Dendritic cell treated with granulocyte-macrophage colony-stimulating factor and Interleukin-4, amounts not matched to agents 40 ng/mL and 50 ng/mL, for 4 days (primary cell): ENCODE data around the gene ECM2.

ENCODE experiments used
- H3K27ac Mint-ChIP-seq: one replicate; pipeline ENCODE4 v1.8.0; 2022; ENCODE audit warnings: mild to moderate bottlenecking, mixed read lengths
- H3K27me3 Mint-ChIP-seq: one replicate; pipeline ENCODE4 v1.8.0; 2022; ENCODE audit warnings: mild to moderate bottlenecking, mixed read lengths
- H3K36me3 Mint-ChIP-seq: one replicate; pipeline ENCODE4 v1.8.0; 2022; ENCODE audit warnings: low read depth, mixed read lengths
- H3K4me1 Mint-ChIP-seq: one replicate; pipeline ENCODE4 v1.8.0; 2022; ENCODE audit warnings: low read depth, mixed read lengths
- H3K4me3 Mint-ChIP-seq: one replicate; pipeline ENCODE4 v1.8.0; 2022; ENCODE audit warnings: mild to moderate bottlenecking, moderate library complexity, mixed read lengths
- H3K9me3 Mint-ChIP-seq: one replicate; pipeline ENCODE4 v1.8.0; 2022; ENCODE audit warnings: mixed read lengths
- intact Hi-C: fragments of 100-400 bp; cut with micrococcal nuclease; formaldehyde crosslinking; loops from one replicate; pipeline ENCODE4 v1.15.0; 2022

Gene ECM2

DNA sequence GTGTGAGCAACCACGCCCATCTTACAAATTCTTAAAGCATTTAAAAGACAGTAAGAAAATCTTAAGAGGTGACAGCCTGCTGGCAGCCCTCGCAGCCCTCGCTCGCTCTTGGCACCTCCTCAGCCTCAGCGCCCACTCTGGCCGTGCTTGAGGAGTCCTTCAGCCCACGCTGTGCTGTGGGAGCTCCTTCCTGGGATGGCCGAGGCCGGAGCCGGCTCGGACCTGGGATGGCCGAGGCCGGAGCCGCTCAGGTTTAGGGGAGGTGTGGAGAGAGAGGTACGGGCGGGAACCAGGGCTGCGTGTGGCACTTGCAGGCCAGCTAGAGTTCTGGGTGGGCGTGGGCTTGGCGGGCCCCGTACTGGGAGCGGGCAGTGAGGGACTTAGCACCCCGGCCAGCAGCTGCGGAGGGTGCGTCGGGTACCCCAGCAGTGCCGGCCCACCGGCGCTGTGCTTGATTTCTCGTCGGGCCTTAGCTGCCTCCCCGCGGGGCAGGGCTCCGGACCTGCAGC is 9.3 kb upstream of the ECM2 start:
- Mint-ChIP-seq H3K27ac (no peak overlapping the region), H3K27me3 (no peaks in the 10 kb centered on the region), H3K4me1 (peaks cover 6% of the 10 kb centered on the region), H3K9me3 (no peaks in the 10 kb centered on the region), H3K36me3 (no peaks in the 10 kb centered on the region), H3K4me3 (no peak overlapping the region)
- intact Hi-C loops = no loop called here

DNA sequence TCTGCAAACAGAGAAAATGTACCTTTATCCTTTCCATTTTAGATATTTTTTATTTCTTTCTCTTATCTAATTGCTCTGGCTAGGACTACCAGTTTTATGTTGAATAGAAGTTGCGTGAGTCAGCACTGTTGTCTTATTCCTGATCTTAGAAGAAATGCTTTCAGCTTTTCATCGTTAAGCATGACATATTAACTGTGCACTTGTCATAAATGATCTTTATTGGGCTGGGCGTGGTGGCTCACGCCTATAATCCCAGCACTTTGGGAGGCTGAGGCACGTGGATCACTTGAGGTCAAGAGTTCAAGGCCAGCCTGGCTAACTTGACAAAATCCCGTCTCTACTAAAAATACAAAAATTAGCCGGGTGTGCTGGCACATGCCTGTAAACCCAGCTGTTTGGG is 8.2 kb upstream of the ECM2 start:
- H3K4me3 Mint-ChIP-seq = no peak overlapping the region
- no peaks in the 10 kb centered on the region for H3K36me3 Mint-ChIP-seq
- H3K27ac Mint-ChIP-seq = no peak overlapping the region
- intact Hi-C loops = no loop called here
- no peaks in the 10 kb centered on the region for H3K9me3 Mint-ChIP-seq
- H3K4me1 Mint-ChIP-seq = peaks cover 6% of the 10 kb centered on the region
- no peaks in the 10 kb centered on the region for H3K27me3 Mint-ChIP-seq

DNA sequence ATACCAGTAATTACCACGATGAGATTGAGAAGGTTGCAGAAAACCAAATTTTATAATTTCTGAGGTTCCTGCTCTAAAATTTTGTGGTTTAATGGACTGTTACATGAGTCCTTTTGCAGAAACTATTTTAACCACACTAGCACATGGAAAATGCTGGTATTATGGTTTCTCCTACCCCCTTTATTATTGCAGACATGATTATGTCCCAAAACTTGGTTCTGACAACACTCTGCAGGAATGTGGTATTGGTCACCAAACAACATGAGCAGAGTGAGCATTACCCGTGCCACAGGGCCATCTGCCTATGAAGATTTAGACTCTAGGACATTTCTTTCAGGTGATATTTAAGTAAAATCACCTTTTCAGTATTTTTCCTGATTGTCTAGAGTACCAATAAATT is 2.8 kb upstream of the ECM2 start:
- Mint-ChIP-seq H3K4me1 (peaks cover 38% of the 10 kb centered on the region), H3K27me3 (no peaks in the 10 kb centered on the region), H3K36me3 (no peaks in the 10 kb centered on the region), H3K4me3 (no peak overlapping the region), H3K27ac (no peak overlapping the region), H3K9me3 (no peaks in the 10 kb centered on the region)
- intact Hi-C loops = no loop called here

DNA sequence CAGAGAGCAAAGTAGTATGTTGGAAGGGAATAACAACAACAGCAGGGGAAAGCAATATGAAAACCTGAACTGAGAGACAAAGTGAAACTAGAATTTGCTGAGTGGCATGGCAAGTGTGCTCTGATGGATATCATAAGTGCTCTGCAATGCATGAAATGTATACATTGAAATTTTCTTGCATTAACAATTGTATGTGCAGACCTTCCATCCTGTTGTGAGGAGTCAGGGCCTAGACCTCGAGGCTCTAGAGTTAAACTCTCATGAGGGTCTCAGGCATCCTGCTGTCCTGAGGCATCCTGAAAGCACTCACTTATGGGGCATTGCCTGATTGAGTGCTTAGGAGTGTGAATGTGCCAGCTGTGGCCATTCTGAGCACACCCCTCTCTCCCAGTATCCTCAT is 1.1 kb downstream of the ECM2 start:
- Mint-ChIP-seq H3K27me3 (no peaks in the 10 kb centered on the region), H3K4me1 (peaks cover 32% of the 10 kb centered on the region), H3K36me3 (no peaks in the 10 kb centered on the region), H3K9me3 (no peaks in the 10 kb centered on the region), H3K4me3 (peak overlapping the region; percentile 72), H3K27ac (peak overlapping the region; percentile 69)
- intact Hi-C loops = no loop called here

DNA sequence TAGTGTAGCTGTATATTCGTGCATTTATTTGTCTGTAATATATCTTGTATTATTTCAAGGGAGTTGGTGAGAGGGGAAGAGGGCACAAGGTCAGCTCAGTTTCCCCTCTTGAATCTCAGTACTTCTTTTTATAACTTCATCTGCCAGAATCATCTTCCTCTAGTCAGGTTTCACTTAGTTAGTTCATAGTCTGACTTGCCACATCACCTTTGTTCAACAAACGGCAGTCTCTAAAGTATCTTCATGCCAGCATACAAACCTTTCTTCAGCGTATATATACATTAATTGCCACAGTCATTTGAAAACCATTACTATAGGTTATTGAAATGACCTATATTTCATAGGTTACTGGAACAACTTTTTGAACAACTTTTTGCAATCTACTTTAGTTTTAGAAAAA is 1.6 kb downstream of the ECM2 start:
- intact Hi-C loops = no loop called here
- no peaks in the 10 kb centered on the region for H3K27me3 Mint-ChIP-seq
- H3K36me3 Mint-ChIP-seq = no peaks in the 10 kb centered on the region
- H3K4me3 Mint-ChIP-seq = peak overlapping the region; percentile 72
- H3K9me3 Mint-ChIP-seq = no peaks in the 10 kb centered on the region
- peaks cover 32% of the 10 kb centered on the region for H3K4me1 Mint-ChIP-seq
- H3K27ac Mint-ChIP-seq = peak overlapping the region; percentile 12

DNA sequence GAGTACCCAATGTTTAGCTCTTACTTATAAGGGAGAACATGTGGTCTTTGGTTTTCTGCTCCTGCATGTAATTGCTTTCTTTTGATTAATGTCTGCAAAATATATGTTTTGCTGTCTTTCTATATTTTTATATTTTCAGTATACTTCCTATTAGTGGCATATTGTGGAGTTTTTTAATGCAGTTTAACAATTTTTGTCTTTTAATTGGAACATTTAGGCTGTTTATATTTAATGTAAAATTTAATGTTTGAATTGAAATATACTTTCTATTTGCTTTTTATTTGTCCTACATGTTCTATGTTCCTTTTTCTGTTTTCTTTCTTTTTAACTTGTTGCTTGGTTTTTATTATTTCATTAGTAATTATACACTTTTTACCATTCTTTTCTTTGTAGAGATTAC is 4.9 kb downstream of the ECM2 start:
- no peaks in the 10 kb centered on the region for H3K9me3 Mint-ChIP-seq
- H3K36me3 Mint-ChIP-seq = no peaks in the 10 kb centered on the region
- H3K27me3 Mint-ChIP-seq = no peaks in the 10 kb centered on the region
- H3K4me1 Mint-ChIP-seq = peaks cover 17% of the 10 kb centered on the region
- intact Hi-C loops = no loop called here
- no peak overlapping the region for H3K4me3 Mint-ChIP-seq
- H3K27ac Mint-ChIP-seq = no peak overlapping the region

DNA sequence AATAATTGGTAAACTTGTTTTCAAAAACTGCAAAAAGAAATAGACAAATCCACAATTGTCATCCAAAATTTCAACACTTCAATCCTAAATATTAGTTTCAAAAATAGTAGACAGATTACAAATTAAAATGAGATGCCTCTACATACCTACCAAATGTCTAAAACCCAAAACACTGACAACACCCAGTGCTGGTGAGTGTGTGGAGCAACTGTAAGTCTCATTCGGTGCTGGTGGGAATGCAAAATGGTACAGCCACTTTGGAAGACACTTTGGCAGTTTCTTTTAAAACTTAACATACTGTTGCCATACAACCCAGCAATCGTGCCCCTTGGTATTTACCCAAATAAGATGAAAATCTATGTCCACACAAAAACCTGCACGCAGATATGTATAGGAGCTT is 6.7 kb downstream of the ECM2 start:
- no peak overlapping the region for H3K4me3 Mint-ChIP-seq
- peaks cover 4% of the 10 kb centered on the region for H3K4me1 Mint-ChIP-seq
- no peak overlapping the region for H3K27ac Mint-ChIP-seq
- intact Hi-C loops = no loop called here
- H3K36me3 Mint-ChIP-seq = no peaks in the 10 kb centered on the region
- H3K9me3 Mint-ChIP-seq = no peaks in the 10 kb centered on the region
- H3K27me3 Mint-ChIP-seq = no peaks in the 10 kb centered on the region

DNA sequence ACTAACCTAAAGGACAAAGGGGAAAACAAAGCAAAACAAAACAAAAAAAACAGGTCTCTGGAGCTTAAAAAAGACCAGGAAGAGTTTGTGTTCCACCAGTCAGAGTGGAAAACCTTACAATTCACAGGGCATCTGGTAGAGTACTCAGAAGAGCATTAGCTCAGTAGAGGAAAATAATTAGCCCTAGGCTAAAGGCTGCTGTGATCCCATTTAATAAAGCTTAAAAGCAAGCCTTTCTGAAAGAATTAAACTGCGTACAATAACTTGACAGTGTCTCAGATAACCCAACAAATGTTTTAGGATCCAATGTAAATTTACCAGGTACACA is 7.3 kb downstream of the ECM2 start:
- intact Hi-C loops = no loop called here
- Mint-ChIP-seq H3K9me3 (no peaks in the 10 kb centered on the region), H3K36me3 (no peaks in the 10 kb centered on the region), H3K27me3 (no peaks in the 10 kb centered on the region), H3K27ac (no peak overlapping the region), H3K4me1 (no peaks in the 10 kb centered on the region), H3K4me3 (no peak overlapping the region)

DNA sequence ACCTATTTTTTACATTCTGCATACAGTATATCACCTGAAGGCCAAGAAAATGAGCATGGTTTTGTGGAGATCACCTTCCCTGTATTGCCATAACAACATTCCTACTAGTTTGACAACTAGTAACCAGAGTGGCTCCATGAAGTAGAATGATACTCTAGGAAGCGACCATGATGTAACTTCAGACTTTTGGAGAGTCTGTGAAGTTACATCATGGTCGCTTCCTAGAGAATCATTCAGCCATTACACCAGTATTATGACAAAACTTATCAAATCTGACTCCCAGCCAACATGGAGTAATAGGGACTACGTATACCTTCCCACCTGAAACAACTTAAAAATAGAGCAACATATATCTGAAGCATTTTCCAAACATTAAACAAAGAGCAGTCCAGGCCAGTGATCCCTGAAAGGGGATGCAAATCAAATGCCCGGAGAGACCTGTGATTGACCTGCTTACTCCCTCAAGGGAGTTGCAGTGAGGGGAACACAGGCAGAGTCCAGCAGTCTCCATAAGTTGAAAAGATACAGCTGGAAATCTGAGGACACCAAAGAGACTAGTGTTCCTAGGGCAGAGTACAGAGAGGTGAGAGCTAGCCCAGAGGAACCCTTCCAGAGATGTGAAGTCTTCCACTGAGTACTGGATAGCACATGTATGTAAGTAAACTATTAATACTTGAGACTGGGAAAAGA is 7.8 kb downstream of the ECM2 start:
- Mint-ChIP-seq H3K4me1 (no peaks in the 10 kb centered on the region), H3K4me3 (no peak overlapping the region), H3K27me3 (no peaks in the 10 kb centered on the region), H3K27ac (no peak overlapping the region), H3K36me3 (no peaks in the 10 kb centered on the region), H3K9me3 (no peaks in the 10 kb centered on the region)
- intact Hi-C loops = no loop called here

DNA sequence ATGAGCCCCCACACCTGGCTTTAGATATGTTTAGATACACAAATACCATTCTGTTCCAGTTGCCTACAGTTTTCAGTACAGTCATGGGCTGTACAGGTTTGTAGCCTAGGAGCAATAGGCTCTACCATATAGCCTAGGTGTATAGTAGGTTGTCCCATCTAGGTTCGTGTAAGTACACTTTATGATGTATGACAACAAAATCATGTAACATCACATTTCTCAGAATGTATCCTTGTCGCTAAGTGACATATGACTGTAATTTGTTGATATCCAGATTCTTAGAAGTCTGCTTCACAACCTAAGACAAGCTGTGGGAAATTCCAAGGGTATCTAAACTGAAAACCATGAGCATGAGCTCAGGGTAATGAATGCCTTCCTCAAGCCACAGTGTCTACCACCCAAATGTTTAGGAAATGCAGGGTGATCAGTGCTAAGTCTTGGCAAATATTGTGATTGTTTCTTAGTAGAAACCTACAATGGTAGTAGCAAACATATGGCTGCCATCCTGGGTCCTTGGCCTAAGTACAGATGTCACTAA is 8.4 kb downstream of the ECM2 start:
- no peak overlapping the region for H3K4me3 Mint-ChIP-seq
- H3K27me3 Mint-ChIP-seq = no peaks in the 10 kb centered on the region
- intact Hi-C loops = no loop called here
- no peaks in the 10 kb centered on the region for H3K9me3 Mint-ChIP-seq
- H3K4me1 Mint-ChIP-seq = no peaks in the 10 kb centered on the region
- no peak overlapping the region for H3K27ac Mint-ChIP-seq
- no peaks in the 10 kb centered on the region for H3K36me3 Mint-ChIP-seq

DNA sequence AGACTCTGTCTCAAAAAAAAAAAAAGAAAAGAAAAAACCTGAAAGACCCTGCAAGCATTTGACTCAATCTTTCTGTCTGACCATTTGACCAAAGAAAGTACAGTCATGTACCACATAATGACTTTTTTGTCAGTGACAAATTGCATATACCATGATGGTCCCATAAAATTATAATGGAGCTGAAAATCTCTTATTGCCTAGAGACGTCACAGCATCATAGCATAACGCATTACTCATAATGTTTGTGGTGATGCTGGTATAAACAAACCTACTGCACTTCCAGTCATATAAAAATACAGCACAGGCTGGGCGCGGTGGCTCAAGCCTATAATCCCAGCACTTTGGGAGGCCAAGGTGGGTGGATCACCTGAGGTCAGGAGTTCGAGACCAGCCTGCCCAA is 10.5 kb downstream of the ECM2 start:
- Mint-ChIP-seq H3K9me3 (no peaks in the 10 kb centered on the region), H3K27me3 (no peaks in the 10 kb centered on the region), H3K4me1 (no peaks in the 10 kb centered on the region), H3K36me3 (no peaks in the 10 kb centered on the region), H3K27ac (no peak overlapping the region), H3K4me3 (no peak overlapping the region)
- intact Hi-C loops = no loop called here

DNA sequence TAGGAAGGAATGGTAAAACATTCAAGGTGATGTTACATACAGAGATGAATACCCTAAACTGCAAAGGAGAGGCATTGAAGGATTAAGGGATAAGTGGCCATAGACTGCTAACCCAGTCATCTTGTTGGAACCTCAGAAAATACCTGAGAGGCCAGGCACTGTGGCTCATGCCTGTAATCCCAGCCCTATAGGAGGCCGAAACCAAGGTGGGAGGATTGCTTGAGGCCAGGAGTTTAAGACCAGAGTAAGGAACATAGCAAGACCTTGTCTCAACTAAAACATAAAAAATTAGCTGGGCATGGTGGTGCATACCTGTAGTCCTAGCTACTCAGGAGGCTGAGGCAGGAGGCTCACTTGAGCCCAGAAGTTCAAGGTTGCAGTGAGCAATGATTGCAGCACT is 10.9 kb downstream of the ECM2 start:
- no peaks in the 10 kb centered on the region for H3K36me3 Mint-ChIP-seq
- H3K27me3 Mint-ChIP-seq = no peaks in the 10 kb centered on the region
- H3K27ac Mint-ChIP-seq = no peak overlapping the region
- H3K4me1 Mint-ChIP-seq = no peaks in the 10 kb centered on the region
- H3K9me3 Mint-ChIP-seq = no peaks in the 10 kb centered on the region
- H3K4me3 Mint-ChIP-seq = no peak overlapping the region
- intact Hi-C loops = no loop called here

DNA sequence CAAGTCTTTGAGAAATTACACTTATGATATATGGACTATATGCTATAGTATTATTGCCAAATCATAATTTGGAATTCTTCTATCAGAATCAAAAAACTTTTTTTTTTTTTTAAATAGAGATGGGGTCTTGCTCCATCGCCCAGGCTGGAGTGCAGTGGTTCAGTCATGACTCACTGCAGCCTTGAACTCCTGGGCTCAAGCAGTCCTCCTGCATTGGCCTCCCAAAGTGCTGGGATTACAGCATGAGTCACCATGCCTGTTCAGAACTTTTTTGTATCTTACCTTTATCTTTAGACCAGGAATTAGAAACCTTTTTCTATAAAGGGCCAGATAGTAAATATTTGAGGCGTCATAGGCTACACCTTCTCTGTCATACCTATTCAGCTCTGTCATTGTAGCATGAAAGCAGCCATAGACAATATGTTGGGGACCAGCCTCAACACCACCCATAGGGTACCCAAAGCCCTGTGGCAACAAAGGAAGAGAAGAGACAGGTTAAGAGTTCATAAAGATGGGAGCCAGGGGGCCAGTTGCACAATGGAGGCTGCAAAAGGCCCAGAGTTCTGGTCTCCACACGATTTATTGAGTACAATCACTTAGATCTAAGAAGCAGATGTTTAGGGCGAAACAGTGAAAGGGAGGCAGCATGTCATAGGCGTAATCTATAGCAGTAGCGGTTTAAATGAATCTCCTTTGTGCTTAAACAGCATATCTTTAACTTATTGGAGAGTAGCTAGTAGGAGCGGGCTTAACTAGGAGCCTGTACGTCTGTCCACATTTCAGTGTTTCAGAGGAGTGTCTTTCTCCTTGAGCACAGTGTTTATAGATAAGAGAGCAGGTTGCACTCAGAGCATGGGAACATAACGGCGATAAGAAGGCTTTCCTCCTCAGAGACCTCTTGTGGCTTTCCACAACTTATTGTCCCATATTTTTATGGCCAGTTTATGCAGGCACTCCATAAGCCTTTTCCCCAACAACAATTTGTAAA is 12.5 kb downstream of the ECM2 start:
- no peaks in the 10 kb centered on the region for H3K27me3 Mint-ChIP-seq
- no peak overlapping the region for H3K4me3 Mint-ChIP-seq
- H3K9me3 Mint-ChIP-seq = no peaks in the 10 kb centered on the region
- intact Hi-C loops = no loop called here
- no peaks in the 10 kb centered on the region for H3K4me1 Mint-ChIP-seq
- no peak overlapping the region for H3K27ac Mint-ChIP-seq
- H3K36me3 Mint-ChIP-seq = no peaks in the 10 kb centered on the region

DNA sequence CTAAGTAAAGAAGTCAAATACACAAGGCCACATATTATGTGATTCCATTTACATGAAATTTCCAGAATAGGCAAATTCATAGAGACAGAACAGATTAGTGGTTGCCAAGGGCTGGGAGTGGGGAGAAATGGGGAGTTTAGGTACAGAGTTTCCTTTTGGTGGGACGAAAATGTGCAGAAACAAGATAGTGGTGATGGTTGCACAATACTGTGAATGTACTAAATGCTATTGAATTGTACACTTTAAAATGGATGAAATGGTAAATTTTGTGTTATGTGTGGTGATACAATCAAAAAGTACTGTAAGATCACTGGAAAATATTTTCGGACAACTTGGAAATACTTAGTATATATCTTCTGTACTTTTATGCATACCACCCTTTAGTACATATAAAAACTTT is 15.0 kb downstream of the ECM2 start:
- Mint-ChIP-seq H3K4me3 (no peak overlapping the region), H3K4me1 (no peaks in the 10 kb centered on the region), H3K27ac (no peak overlapping the region), H3K27me3 (no peaks in the 10 kb centered on the region), H3K9me3 (no peaks in the 10 kb centered on the region), H3K36me3 (no peaks in the 10 kb centered on the region)
- intact Hi-C loops = no loop called here
